Measurements from ENCODE around the gene PIK3C2G. TPM values are rescaled to one million over a fixed set of nuclear protein-coding genes. Genes with fewer than 3 reads are reported as not detected.

PIK3C2G gene
- total RNA-seq, 1 donor from 2014 or later = not detected

- H3K27ac ChIP-seq = no peak overlapping the region
- no peaks in the 10 kb centered on the region for H4K20me1 ChIP-seq (ENCODE audit: low read depth)
- no peak overlapping the region for H3K4me2 ChIP-seq
- TF ChIP-seq CTCF (IDR thresholded peaks at IDR 0.05) (no peak), EZH2 (IDR thresholded peaks at IDR 0.05) (no peak), EZH2phosphoT487 (IDR thresholded peaks at IDR 0.05) (no peak)
- DNase-seq (ENCODE audit: low spot score) = no peak
- no peaks in the 10 kb centered on the region for H3K79me2 ChIP-seq (ENCODE audit: low read depth)
- no peaks in the 10 kb centered on the region for H3K27me3 ChIP-seq
- H3F3A ChIP-seq (ENCODE audit: low read depth) = no peaks in the 10 kb centered on the region
- no peak overlapping the region for H3K9ac ChIP-seq
- no peak overlapping the region for H2AFZ ChIP-seq (replicated peaks)
- peaks cover 12% of the 10 kb centered on the region for H3K4me1 Mint-ChIP-seq
- H3K4me1 ChIP-seq = no peaks in the 10 kb centered on the region
- no peak overlapping the region for H3K4me3 Mint-ChIP-seq
- H3K4me3 ChIP-seq = no peak overlapping the region
- H3K36me3 ChIP-seq = no peaks in the 10 kb centered on the region
- peaks cover 2% of the 10 kb centered on the region for H3K27me3 Mint-ChIP-seq (ENCODE audit: insufficient read depth, low read depth)
- H3K9me3 ChIP-seq (ENCODE audit: low read depth) = no peaks in the 10 kb centered on the region
- peaks cover 6% of the 10 kb centered on the region for H3K9me3 Mint-ChIP-seq
- peak overlapping the region; percentile 85 for H3K27ac Mint-ChIP-seq
- no peaks in the 10 kb centered on the region for H3K36me3 Mint-ChIP-seq
These were observed 435.8 kb downstream of the PIK3C2G start for GRCh38 chr12:18696971-18697602.

Other genes with a start within 250 kb of the PIK3C2G start
- not detected in 2 replicates for gene RERGL, start 171.3 kb upstream of the PIK3C2G start, total RNA-seq (ENCODE audit: low replicate concordance)